ENCODE data around the gene SCNM1.

Gene SCNM1, protein sequence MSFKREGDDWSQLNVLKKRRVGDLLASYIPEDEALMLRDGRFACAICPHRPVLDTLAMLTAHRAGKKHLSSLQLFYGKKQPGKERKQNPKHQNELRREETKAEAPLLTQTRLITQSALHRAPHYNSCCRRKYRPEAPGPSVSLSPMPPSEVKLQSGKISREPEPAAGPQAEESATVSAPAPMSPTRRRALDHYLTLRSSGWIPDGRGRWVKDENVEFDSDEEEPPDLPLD

GRCh38 chr1:151165738-151166504, at the start of gene SCNM1, which contains the start of gene LYSMD1:
Gene SCNM1 (plus strand): TSS chr1:151166144. CDS start chr1:151166153, 9 bp downstream.
Gene LYSMD1 (minus strand): TSS chr1:151165902. CDS start chr1:151165258, 644 bp downstream.
- DNase-seq: peak; percentile 100

GRCh38 chr1:151124763-151125403, 41.1 kb upstream of the SCNM1 start:
- DNase-seq: no peak

- no peak for DNase-seq
These were observed 37.1 kb upstream of the SCNM1 start for GRCh38 chr1:151128800-151129199.

DNA sequence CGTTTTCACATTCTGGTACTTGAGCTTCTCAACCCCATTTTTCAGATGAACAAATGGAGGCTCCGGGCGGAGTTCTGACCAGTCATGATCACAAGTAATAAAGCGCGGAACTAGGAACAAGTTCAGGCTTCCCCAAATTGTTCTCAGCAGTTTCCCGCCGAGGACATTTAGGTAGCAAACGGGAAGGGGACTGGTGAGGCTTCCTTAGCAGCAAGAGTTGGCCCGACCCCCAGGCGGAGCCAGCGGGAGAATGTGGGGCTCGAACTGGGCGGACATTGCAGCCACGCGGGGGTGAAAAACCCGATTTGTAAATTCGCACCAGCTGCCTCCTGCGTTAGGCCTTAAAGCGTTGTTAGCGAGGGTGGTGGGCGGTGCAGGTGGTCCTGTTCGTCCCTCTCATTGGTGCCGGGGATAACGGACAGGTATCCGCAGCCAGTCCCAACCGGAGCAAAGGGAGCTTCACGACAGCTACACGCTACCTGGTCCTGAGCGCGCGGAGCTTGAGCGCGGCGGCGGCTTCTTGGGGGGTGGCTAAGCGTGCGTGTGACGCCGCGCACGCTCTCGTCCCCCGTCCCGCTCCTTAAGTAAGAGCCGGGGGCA, 34.9 kb upstream of the SCNM1 start:
- DNase-seq: peak; percentile 95

GRCh38 chr1:151131701-151132334, 34.1 kb upstream of the SCNM1 start:
- no peak for DNase-seq

- no peak for DNase-seq
These were observed 33.5 kb upstream of the SCNM1 start for GRCh38 chr1:151132335-151133017.

DNA sequence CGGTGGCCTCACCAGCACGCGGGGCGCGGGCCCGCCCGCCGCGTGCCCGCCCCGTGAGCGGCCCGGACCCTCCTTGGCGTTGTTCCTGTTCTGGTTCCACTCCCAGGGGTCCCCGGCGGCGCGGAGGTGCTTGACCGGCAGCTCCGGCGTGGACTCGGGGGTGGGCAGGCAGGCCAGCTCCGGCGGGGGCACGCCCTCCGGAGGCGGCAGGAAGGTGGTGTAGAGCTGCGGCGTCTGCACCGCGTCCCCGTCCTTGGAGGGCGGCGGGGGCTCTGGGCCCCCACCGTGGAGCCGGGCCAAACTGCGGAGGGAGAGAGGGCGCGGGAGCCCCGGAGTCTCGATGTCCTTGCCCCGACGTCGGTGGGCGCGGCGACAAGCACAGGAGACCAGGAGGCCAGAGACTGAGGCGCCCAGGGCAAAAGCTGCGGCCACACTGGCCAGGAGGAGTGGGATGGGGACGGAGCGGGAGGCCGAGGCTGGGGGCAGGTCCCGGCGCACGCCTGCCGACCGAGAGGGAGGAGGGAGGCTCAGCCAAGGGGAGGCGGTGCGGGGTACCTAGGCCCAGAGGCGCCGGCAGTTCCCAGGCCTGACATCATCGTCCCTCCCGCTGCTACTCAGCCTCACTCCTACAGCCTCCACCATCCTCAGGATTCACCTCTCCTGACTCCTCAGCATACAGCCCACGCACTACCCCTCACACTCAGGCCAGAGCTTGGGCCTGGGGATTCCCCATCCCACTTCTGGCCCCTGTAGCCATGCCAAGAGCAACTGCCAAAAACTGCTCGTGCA, 32.7 kb upstream of the SCNM1 start:
- DNase-seq: no peak

DNA sequence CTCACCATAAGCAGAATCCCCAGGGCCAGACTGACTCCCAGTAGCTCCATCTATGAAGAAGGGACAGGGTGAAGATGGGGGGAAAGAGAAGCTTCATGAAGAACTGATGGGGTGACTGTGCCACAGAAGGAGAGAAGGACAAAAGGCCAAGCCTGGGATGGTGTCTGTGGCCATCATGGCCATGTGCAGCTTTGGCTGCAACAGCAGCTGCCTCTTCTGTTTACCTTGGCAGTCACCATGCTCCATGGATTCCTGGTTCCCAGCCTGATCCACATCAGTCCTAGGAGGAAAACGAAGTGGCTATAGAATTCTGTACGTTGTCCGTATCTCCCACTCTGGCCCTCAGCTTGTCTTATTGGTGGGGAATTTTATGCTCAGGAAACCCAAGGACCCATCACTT, 31.5 kb upstream of the SCNM1 start:
- DNase-seq: no peak

GRCh38 chr1:151134991-151135390, 31.0 kb upstream of the SCNM1 start:
- DNase-seq: no peak

DNA sequence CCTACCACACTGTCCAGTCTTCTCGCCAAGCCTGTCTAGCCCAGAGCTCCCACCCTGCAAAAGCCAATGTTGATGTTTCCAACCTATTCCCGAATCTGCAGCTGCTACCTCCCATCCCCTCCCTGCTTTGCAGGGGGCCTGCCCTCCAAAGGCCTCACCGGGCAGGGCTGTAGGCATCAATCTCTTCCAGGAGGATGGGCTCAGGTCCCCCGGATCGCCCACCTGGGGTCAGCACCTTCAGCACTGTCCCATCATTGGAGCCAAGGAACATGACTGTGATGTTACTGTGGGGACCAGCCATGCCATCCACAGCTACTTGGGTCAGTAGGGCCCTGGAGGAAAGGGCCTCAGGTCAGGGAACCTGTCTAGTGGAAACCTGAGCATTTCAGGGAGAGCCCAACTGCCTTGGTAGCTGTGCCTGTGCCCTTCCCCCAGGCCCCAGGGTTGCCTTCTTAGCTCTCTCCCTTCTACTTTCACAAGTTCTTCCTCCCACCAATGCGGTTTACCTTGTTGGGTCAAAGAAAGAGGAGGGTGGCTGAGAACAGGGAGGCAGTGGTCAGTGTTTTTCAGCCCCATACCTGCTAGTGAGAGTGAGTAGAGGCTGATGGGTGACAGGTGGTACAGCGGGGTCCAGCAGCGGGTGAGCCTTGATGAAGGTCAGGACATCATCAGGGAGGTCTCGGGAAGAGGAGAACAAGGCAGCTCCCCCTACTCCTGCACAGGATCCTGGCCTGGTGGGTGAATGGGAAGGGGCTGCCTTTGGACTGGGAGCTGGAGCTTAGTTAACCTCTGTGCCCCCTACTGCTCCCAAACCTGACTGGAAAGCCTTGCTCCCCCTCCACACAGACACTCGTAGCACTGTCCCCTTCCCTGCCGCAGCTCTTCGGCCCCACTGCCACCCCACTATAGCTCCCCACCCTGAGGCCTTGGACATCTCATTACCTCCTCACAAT, 30.2 kb upstream of the SCNM1 start:
- peak; percentile 19 for DNase-seq

GRCh38 chr1:151137789-151138188, 28.2 kb upstream of the SCNM1 start:
- DNase-seq: no peak

DNA sequence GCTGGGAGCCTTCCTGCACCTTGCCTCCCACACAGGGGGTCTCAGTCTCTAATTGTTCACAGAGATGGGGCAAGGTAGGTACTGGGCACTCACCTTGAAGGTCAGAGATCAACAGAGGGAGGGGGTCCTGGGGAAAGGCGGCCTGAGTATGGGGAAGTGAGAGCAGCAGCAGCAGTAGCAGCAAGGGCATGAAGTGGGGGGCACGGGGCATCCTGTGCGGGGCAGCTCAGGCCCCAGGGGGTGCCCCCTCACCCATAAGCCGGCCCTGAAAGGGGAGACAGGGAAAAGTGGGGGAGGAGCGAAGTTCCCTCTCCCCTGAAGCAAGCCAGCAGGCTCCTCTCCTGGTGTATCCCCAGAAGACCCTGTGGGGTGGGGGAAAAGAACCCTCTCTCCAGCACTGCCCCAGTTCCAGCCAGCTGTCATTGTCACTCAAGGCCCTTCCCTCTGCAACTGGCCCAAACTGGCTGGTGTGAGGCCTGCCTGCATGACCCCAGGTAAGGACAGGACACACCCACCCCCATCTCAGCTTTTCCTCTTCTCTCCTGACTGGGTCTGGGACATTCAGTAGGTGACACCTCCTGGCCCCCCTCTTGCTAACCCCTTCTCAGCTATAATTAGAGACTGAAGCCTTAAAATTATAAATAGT, 23.4 kb upstream of the SCNM1 start:
- DNase-seq: no peak

DNA sequence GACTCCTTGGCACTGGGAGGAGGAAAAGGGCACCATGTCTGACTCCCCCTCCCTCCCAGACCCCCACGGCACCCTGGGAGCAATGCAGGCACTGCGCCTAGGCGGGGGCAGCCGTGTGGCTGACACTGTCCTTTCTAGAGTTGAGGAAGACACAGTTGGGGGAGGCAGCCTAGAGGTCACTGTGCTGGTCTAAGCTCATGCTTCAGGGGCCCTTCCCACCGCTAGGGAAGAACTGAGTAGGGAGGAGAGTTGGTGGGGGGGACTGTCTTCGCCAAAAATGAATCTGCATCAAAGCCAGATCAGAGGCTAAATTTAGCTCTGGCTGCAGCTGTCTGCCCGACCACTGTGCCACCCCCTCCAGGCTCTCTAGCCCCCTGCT, 22.9 kb upstream of the SCNM1 start:
- no peak for DNase-seq

- no peak for DNase-seq
These were observed 22.0 kb upstream of the SCNM1 start for GRCh38 chr1:151143986-151144385.

- DNase-seq: peak; percentile 46
These were observed 21.3 kb upstream of the SCNM1 start for GRCh38 chr1:151144474-151145303.

DNA sequence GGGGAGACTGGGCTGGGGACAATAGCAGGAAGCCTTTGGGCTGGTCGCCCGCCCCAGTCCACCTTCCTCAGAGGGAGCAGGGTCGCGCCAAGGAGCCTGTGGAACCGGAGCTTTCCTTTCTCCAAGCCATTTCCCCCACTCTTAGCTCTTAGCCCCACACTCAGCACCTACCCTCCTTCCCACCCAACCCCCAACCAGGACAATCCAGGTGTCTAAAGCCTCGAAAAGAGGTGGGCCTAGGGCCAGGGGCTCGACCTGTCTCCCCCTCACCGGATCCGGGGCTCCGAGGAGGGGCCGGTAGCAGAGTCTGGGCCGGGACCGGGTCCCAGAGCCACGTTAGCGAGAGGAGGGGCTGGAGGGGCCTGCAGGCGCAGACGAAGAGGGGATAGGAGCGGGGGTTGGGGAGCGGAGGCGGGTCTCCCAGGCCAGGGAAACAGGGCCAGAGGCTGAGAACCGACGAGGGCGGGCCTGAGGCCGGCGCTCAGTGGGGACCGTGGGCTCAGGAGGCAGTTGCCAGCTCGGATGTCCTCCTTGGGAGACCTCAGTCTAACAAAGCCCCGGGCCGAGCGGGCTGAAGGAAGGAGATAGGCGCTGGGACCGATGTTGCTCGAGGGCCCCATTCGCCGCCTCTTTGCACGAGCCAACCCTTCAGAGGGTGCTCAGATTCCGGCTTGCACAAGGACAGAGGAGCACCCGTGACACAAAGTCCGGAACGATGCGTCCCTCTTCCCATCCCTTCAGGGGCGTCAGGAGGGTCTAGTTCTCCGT, 20.5 kb upstream of the SCNM1 start:
- DNase-seq: peak; percentile 68

DNA sequence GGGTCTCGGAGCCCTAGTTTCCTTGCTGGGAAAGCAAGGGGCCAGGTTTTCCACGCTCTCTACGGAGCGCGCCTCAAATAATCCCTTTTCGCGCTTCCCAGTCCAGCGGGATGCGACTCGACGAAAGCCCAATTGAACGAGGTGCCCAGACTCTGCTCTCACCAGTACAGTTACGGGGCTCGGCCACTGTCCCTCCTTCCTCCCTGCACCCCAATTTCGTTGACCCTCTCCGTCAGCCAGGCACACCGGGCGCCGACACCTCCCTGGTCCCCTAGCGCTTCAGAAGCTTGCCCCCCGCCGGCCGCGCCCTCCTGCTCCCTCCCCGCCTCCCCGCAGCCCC, 19.9 kb upstream of the SCNM1 start:
- DNase-seq: no peak

Data from hematopoietic multipotent progenitor cell treated with erythropoietin and hydrocortisone succinate and interleukin-3 and kit ligand, for 4 days (in vitro differentiated cells).